ENCODE data around the gene TXNDC8. TPM values are rescaled to one million over a fixed set of nuclear protein-coding genes. Genes with fewer than 3 reads are reported as not detected.

The TXNDC8 gene
- total and polyA plus RNA-seq, 7 donors = not detected

DNA sequence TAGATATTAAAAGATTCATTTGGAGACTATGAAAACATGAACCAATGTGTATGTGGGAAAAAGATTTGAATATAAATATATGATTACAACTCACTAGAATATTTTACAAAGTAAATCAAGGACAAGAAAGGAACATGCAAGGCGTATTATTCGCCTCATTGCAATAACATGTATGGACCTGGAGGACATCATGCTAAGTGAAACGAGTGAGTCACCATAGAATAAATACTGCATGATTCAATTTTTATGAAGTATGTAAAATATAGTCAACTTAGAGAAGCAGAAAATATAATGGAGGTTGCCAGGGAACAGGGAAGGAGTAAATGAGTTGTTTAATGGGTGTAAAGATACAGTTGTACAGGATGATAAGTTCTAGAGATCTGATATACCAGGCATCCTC is 4.9 kb downstream of the TXNDC8 start:
- no peaks in the 10 kb centered on the region for H3K9me3 ChIP-seq
- DNase-seq = no peak

DNA sequence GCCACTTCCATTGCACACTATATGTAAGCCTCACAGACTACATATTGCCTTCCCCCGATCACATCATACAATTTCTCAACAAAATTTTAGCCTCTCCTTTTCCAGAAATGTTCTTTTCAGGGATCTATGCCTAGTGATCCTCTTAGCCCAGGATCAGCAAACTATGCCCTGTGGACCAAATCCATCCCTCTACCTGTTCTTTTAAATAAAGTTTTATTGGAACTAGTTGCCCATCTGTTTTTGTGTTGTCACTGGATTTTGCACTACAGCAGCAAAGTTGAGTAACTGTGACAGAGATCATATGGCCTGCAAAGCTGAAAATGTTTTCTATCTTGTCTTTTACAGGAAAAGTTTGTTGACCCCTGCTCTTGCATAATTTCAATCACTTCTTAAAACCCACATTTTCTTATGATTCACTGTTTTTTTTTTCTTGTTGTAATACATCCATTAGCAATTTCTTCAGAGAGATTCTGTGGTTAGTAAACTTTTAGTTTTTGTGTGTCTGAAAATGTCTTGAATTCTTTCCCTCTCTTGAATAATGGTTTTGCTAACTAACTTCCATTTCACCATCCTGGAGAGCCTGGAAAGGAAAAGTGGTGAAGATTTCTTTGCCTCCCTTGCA is 7.1 kb downstream of the TXNDC8 start:
- WGBS, 2 donors = 94 to 96% methylated on average over 1 of the region's 1 CpG
- H3K4me3 ChIP-seq = no peak overlapping the region
- no peak overlapping the region for H3K27ac ChIP-seq
- H3K4me1 ChIP-seq = no peaks in the 10 kb centered on the region
- DNase-seq = no peak
- intact Hi-C loops (cut with DNase I) = no loop called here
- H3K27me3 ChIP-seq = no peaks in the 10 kb centered on the region
- H3K36me3 ChIP-seq = no peaks in the 10 kb centered on the region
- no peaks in the 10 kb centered on the region for H3K9me3 ChIP-seq
- TF ChIP-seq POLR2AphosphoS5 (IDR thresholded peaks at IDR 0.05) (no peak), POLR2A (IDR thresholded peaks at IDR 0.05) (no peak), EP300 (IDR thresholded peaks at IDR 0.05) (no peak)
- TF ChIP-seq, protein P1, sequence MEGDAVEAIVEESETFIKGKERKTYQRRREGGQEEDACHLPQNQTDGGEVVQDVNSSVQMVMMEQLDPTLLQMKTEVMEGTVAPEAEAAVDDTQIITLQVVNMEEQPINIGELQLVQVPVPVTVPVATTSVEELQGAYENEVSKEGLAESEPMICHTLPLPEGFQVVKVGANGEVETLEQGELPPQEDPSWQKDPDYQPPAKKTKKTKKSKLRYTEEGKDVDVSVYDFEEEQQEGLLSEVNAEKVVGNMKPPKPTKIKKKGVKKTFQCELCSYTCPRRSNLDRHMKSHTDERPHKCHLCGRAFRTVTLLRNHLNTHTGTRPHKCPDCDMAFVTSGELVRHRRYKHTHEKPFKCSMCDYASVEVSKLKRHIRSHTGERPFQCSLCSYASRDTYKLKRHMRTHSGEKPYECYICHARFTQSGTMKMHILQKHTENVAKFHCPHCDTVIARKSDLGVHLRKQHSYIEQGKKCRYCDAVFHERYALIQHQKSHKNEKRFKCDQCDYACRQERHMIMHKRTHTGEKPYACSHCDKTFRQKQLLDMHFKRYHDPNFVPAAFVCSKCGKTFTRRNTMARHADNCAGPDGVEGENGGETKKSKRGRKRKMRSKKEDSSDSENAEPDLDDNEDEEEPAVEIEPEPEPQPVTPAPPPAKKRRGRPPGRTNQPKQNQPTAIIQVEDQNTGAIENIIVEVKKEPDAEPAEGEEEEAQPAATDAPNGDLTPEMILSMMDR (IDR thresholded peaks at IDR 0.05) = no peak

More for the DNA sequence above, 4.9 kb downstream of the TXNDC8 start:
- intact Hi-C loops (cut with DNase I) = no loop called here
- no peak for TF ChIP-seq POLR2AphosphoS5 (IDR thresholded peaks at IDR 0.05)
- TF ChIP-seq POLR2A (IDR thresholded peaks at IDR 0.05) = no peak
- TF ChIP-seq EP300 (IDR thresholded peaks at IDR 0.05) = no peak
- TF ChIP-seq, protein P1 (IDR thresholded peaks at IDR 0.05) = no peak
- Histone ChIP-seq H3K4me3 (no peak overlapping the region), H3K27ac (no peak overlapping the region), H3K36me3 (no peaks in the 10 kb centered on the region), H3K27me3 (no peaks in the 10 kb centered on the region), H3K4me1 (no peaks in the 10 kb centered on the region)
- 81 to 83% methylated on average over 3 of the region's 3 CpGs for WGBS, 2 donors

DNA sequence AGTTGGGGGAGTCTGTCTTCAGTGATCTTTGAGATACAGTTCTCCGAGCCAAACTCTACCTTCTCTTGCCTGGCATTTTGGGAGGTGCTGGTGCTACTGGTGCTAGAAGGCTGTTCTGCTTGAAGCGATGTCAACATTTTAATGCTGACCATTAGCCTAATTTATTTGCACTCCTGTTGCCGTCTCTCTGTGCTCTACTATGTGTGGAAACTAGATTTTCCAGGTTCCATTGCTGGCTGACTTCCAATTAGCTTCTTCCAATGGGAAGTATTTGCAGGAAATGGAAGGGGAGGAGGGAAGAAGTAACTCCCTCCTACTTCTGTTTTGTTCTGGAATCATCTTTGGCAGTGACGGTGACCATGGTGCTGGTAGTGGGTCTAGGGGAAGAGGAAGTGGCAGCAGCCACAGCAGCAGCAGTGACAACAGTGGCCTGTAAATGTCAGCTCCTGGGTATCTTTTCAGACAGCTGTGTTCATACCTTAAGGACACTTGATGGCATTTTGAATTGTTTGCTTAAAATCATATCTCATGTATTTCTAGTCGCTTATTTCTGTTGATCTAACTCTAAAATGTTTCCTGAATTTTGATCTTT is 7.9 kb downstream of the TXNDC8 start:
- Histone ChIP-seq H3K27me3 (no peaks in the 10 kb centered on the region), H3K9me3 (no peaks in the 10 kb centered on the region), H3K4me1 (no peaks in the 10 kb centered on the region), H3K27ac (no peak overlapping the region), H3K4me3 (no peak overlapping the region), H3K36me3 (no peaks in the 10 kb centered on the region)
- WGBS, 2 donors = 72 to 73% methylated on average over 5 of the region's 5 CpGs
- DNase-seq = no peak
- TF ChIP-seq EP300 (IDR thresholded peaks at IDR 0.05) (no peak), POLR2AphosphoS5 (IDR thresholded peaks at IDR 0.05) (no peak), POLR2A (IDR thresholded peaks at IDR 0.05) (no peak)
- TF ChIP-seq, protein P1 (IDR thresholded peaks at IDR 0.05) = no peak
- intact Hi-C loops (cut with DNase I) = no loop called here

DNA sequence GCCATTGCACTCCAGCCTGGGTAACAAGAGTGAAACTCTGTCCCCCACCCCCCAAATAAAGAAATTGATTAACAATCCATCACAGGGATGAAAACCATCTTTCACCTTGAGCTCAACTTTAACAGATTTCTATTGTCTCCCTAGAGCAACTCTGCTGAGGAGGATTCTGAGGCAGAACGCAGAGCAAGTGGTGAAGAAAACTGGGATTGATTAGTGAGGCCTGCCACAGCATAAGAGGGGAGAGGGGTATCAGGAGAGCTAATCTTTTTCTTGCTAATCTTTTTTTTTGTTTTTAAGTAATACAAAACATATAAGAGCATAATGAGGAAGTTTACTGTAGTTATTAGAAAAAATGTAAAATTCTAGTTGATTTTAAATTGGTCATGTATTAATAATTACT is 8.9 kb downstream of the TXNDC8 start:
- Histone ChIP-seq H3K27ac (no peak overlapping the region), H3K4me1 (no peaks in the 10 kb centered on the region), H3K27me3 (no peaks in the 10 kb centered on the region), H3K36me3 (no peaks in the 10 kb centered on the region), H3K9me3 (no peaks in the 10 kb centered on the region), H3K4me3 (no peak overlapping the region)
- WGBS, 2 donors = 91 to 94% methylated on average over 1 of the region's 1 CpG
- TF ChIP-seq, protein P1 (IDR thresholded peaks at IDR 0.05) = no peak
- TF ChIP-seq EP300 (IDR thresholded peaks at IDR 0.05) (no peak), POLR2AphosphoS5 (IDR thresholded peaks at IDR 0.05) (no peak), POLR2A (IDR thresholded peaks at IDR 0.05) (no peak)
- intact Hi-C loops (cut with DNase I) = no loop called here
- no peak for DNase-seq

Data from sigmoid colon (tissue), 7 donors.